Measurements from ENCODE around the gene DDX5. TPM values are rescaled to one million over a fixed set of nuclear protein-coding genes. Genes with fewer than 3 reads are reported as not detected.

DDX5 gene
- total and polyA plus RNA-seq, 2 of the 4 experiments (the other 2 are of a cell fraction), result 253 to 781 TPM

GRCh38 chr17:64499805-64500486 is 6.1 kb downstream of the DDX5 start:
- peaks cover 72% of the 10 kb centered on the region for H4K20me1 ChIP-seq (ENCODE audit: insufficient read depth, low read length)
- intact Hi-C loops (cut with micrococcal nuclease) (no loop called here), dilution Hi-C loops (cut with HindIII; ENCODE audit: low sequenced_read_pairs, unreplicated experiment) (no loop called here), in situ Hi-C loops (cut with MboI; ENCODE audit: low sequenced_read_pairs) (no loop called here)
- H3K36me3 ChIP-seq (ENCODE audit: control insufficient read depth, insufficient read depth, low read length), result peaks cover 49% of the 10 kb centered on the region
- no peak overlapping the region for H4K5ac ChIP-seq (ENCODE audit: low read depth, low read length)
- TF ChIP-seq POLR2A (IDR thresholded peaks at IDR 0.05; ENCODE audit: low read depth, low read length) (no peak), MAZ (IDR thresholded peaks at IDR 0.05; ENCODE audit: borderline replicate concordance, low read depth, low read length) (no peak), MXI1 (IDR thresholded peaks at IDR 0.05; ENCODE audit: borderline replicate concordance, low read depth, low read length) (no peak), RCOR1 (IDR thresholded peaks at IDR 0.05; ENCODE audit: insufficient replicate concordance, low read length) (no peak), CTCF (conservative IDR thresholded peaks at IDR 0.05; ENCODE audit: low read depth, low read length) (no peak), BHLHE40 (IDR thresholded peaks at IDR 0.05; ENCODE audit: low read depth, low read length) (no peak)
- TF ChIP-seq, protein P1, sequence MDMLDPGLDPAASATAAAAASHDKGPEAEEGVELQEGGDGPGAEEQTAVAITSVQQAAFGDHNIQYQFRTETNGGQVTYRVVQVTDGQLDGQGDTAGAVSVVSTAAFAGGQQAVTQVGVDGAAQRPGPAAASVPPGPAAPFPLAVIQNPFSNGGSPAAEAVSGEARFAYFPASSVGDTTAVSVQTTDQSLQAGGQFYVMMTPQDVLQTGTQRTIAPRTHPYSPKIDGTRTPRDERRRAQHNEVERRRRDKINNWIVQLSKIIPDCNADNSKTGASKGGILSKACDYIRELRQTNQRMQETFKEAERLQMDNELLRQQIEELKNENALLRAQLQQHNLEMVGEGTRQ (IDR thresholded peaks at IDR 0.05; ENCODE audit: low read depth, low read length), result no peak
- H3K9me1 ChIP-seq (ENCODE audit: insufficient read depth, low read length), result peaks cover 3% of the 10 kb centered on the region; the same call in 1 of the 2 replicates
- H2AK9ac ChIP-seq (replicated peaks; ENCODE audit: low read depth, low read length, poor library complexity), result no peak overlapping the region
- BruUV-seq (replicated peaks), result TSS peak; percentile 42
- H2BK120ac ChIP-seq (ENCODE audit: low read depth, low read length), result no peak overlapping the region
- H4K8ac ChIP-seq (ENCODE audit: low read depth in 2 of 2, low read length in 2 of 2), result no peak overlapping the region
- H2AFZ ChIP-seq (replicated peaks; ENCODE audit: low read length, poor library complexity), result no peak overlapping the region
- no peak overlapping the region for H2AK5ac ChIP-seq (ENCODE audit: low read depth, low read length)
- no peak overlapping the region for H3K9ac ChIP-seq (ENCODE audit: low read depth, low read length)
- H3K18ac ChIP-seq (ENCODE audit: low read depth, low read length), result no peak overlapping the region
- H3K56ac ChIP-seq (ENCODE audit: extremely low read depth, insufficient read depth, low read length), result no peak overlapping the region
- H3K4me1 ChIP-seq (ENCODE audit: control insufficient read depth, insufficient read depth, low read length), result peaks cover 2% of the 10 kb centered on the region; the same call in 1 of the 2 replicates
- H2BK5ac ChIP-seq (ENCODE audit: low read depth, low read length, poor library complexity, severe bottlenecking), result no peak overlapping the region
- no peaks in the 10 kb centered on the region for H3K27me3 ChIP-seq (ENCODE audit: control insufficient read depth, insufficient read depth, low read length)
- WGBS, 2 experiments (ENCODE audit: extremely low coverage in 2 of 2, insufficient read length in 1 of 2), result 33% methylated on average over 1 of the region's 6 CpGs; no CpG with 5 or more reads in 1 of the 2 experiments
- H4K91ac ChIP-seq (ENCODE audit: insufficient read depth, low read depth, low read length), result no peak overlapping the region
- H2BK15ac ChIP-seq (ENCODE audit: low read depth, low read length), result no peak overlapping the region
- no peak overlapping the region for H3K4me2 ChIP-seq (ENCODE audit: low read depth, low read length)
- H3K14ac ChIP-seq (replicated peaks; ENCODE audit: low read depth, low read length), result no peak overlapping the region
- no peak overlapping the region for H3K4me3 ChIP-seq (ENCODE audit: insufficient read depth, low read depth, low read length)
- H2BK20ac ChIP-seq (ENCODE audit: low read depth, low read length), result no peak overlapping the region
- POLR2A ChIA-PET (ENCODE audit: unreplicated experiment), result interaction anchor here (0.5 kb wide), 1 partner anchor 74 kb away, joined by 4 read pairs; no protein-coding TSS in a partner anchor
- H3K23ac ChIP-seq (ENCODE audit: low read depth, low read length), result no peak overlapping the region; the same call in 1 of the 2 replicates
- H3K4ac ChIP-seq (ENCODE audit: low read depth, low read length), result no peak overlapping the region
- no peak overlapping the region for H3K27ac ChIP-seq (ENCODE audit: insufficient read depth, low read length)
- H3K9me3 ChIP-seq (ENCODE audit: control insufficient read depth, insufficient read depth, low read length), result no peaks in the 10 kb centered on the region
- DNase-seq, result peak; percentile 60
- CTCF ChIA-PET, result no interaction called here
- peaks cover 27 to 57% of the 10 kb centered on the region in 2 experiments for H3K79me1 ChIP-seq (ENCODE audit: low read depth in 1 of 2, low read length in 2 of 2)
- no peak for ATAC-seq (ENCODE audit: low read depth)

Measured in IMR-90 (cell line).